Measurements from ENCODE around the gene CDC73.
"Not testable (repeated sequence)": the region's sequence is repeated elsewhere in the genome, so short reads cannot be mapped to it uniquely, and the experiment has no call there.

Gene CDC73

GRCh38 chr1:193275773-193276172 is 153.9 kb downstream of the CDC73 start:
- Mint-ChIP-seq H3K9me3 (peaks cover 47% of the 10 kb centered on the region), H3K4me3 (no peak overlapping the region), H3K27me3 (ENCODE audit: low read depth) (no peaks in the 10 kb centered on the region), H3K27ac (no peak overlapping the region), H3K4me1 (peaks cover 2% of the 10 kb centered on the region), H3K36me3 (ENCODE audit: low read depth) (peaks cover 48% of the 10 kb centered on the region)
- TF ChIP-seq CTCF (IDR thresholded peaks at IDR 0.05; ENCODE audit: unreplicated experiment in 3 of 3) = no peak

DNA sequence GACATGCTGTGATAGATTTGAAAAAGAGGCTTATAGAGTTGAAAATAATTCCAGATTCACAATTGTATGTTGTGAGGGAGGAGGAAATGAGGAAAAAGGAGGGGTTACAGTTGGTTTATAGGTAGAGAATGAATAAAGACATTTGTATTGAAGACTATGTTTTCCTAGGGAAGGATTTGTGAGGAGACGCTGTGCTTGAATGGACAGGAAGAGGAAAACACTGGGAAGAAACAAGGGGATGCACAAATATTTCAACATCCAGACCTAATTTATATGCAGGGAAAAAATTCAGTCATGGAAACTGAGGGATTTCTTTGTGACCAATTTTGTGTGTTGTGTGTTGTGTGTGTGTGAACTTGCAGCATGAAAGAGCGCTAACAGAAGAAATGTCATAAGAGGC is 157.1 kb downstream of the CDC73 start:
- TF ChIP-seq CTCF (IDR thresholded peaks at IDR 0.05; ENCODE audit: unreplicated experiment in 3 of 3) = no peak
- peaks cover 13% of the 10 kb centered on the region for H3K4me1 Mint-ChIP-seq
- no peaks in the 10 kb centered on the region for H3K27me3 Mint-ChIP-seq (ENCODE audit: low read depth)
- H3K36me3 Mint-ChIP-seq (ENCODE audit: low read depth) = peaks cover 18% of the 10 kb centered on the region
- H3K4me3 Mint-ChIP-seq = no peak overlapping the region
- peaks cover 16% of the 10 kb centered on the region for H3K9me3 Mint-ChIP-seq
- no peak overlapping the region for H3K27ac Mint-ChIP-seq

DNA sequence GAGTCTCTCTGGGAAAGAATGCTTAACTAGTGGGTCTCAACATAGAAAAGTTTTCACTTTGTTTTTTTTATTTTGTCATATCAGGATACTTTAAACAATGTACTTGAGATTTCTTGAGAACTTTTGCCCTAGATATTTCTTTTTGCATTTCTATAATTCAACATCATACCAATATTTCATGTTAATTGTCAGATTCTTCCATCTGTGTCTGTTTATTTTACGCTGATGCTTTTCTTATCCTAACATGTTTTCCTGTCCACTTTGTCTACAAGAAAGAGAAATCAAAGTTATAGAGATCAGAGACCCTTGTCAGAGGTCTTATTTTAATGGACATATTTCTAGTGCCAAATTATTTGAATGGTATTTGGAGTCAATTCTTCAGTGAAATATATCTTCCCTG is 160.1 kb downstream of the CDC73 start:
- H3K27me3 Mint-ChIP-seq (ENCODE audit: low read depth) = no peaks in the 10 kb centered on the region
- no peak for TF ChIP-seq CTCF (IDR thresholded peaks at IDR 0.05; ENCODE audit: unreplicated experiment in 3 of 3)
- no peaks in the 10 kb centered on the region for H3K36me3 Mint-ChIP-seq (ENCODE audit: low read depth)
- H3K4me1 Mint-ChIP-seq = peaks cover 13% of the 10 kb centered on the region
- H3K4me3 Mint-ChIP-seq = no peak overlapping the region
- H3K27ac Mint-ChIP-seq = peak overlapping the region in 1 of 3 experiments; percentile 31
- peaks cover 3% of the 10 kb centered on the region for H3K9me3 Mint-ChIP-seq

GRCh38 chr1:193283016-193283415 is 161.2 kb downstream of the CDC73 start:
- peaks cover 13% of the 10 kb centered on the region for H3K4me1 Mint-ChIP-seq
- no peaks in the 10 kb centered on the region for H3K36me3 Mint-ChIP-seq (ENCODE audit: low read depth)
- no peaks in the 10 kb centered on the region for H3K27me3 Mint-ChIP-seq (ENCODE audit: low read depth)
- no peak for TF ChIP-seq CTCF (IDR thresholded peaks at IDR 0.05; ENCODE audit: unreplicated experiment in 3 of 3)
- no peak overlapping the region for H3K4me3 Mint-ChIP-seq
- H3K27ac Mint-ChIP-seq = no peak overlapping the region
- peaks cover 3% of the 10 kb centered on the region for H3K9me3 Mint-ChIP-seq

DNA sequence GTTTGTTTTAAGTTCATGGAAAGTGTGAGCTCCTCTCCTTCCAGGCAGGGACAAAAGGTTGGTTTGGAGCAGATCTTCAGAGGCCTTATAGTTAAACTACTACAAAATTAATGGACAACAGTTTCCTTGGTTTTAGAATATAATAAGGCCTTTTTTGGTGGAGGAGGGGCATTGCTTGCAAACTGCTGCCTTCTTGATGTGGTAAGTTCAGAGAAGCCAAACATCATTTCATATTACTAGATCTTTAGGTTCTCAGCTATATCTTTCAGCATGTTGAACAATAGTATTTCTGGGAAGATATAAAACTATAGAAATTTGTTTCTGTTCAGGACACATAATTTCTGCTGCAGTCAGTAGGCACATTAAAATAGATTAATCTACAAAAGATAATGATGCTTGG is 162.4 kb downstream of the CDC73 start:
- no peak for TF ChIP-seq CTCF (IDR thresholded peaks at IDR 0.05; ENCODE audit: unreplicated experiment in 3 of 3)
- Mint-ChIP-seq H3K4me3 (no peak overlapping the region), H3K36me3 (ENCODE audit: low read depth) (no peaks in the 10 kb centered on the region), H3K27ac (peak overlapping the region in 1 of 3 experiments; percentile 37), H3K4me1 (peaks cover 13% of the 10 kb centered on the region), H3K9me3 (peaks cover 3% of the 10 kb centered on the region), H3K27me3 (ENCODE audit: low read depth) (no peaks in the 10 kb centered on the region)

DNA sequence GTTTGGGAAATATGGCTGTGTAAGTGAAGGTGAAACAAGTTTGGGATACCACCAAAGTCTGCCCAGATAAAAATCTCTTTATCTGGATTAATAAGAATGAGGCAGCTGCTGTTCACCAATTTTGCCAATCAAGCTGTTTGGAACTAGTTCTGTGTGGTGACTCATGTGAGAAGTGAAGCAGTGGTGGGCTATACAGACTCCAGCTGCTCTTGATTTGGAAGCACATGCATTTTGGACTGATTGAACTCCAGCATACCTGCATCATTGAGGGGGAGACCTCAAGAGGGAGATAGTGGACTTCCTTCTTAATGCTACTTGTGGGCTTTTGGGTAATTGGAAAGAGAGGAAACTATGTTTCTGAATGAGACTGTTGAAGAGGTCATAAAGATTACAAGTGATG is 163.8 kb downstream of the CDC73 start:
- Mint-ChIP-seq H3K27me3 (ENCODE audit: low read depth) (no peaks in the 10 kb centered on the region), H3K36me3 (ENCODE audit: low read depth) (no peaks in the 10 kb centered on the region), H3K27ac (no peak overlapping the region), H3K4me3 (no peak overlapping the region), H3K9me3 (peaks cover 3% of the 10 kb centered on the region), H3K4me1 (peaks cover 12% of the 10 kb centered on the region)
- no peak for TF ChIP-seq CTCF (IDR thresholded peaks at IDR 0.05; ENCODE audit: unreplicated experiment in 3 of 3)

- H3K27ac Mint-ChIP-seq, H3K4me1 Mint-ChIP-seq: not testable (repeated sequence)
Measured at GRCh38 chr1:193288548-193289080, 166.8 kb downstream of the CDC73 start.

More at GRCh38 chr1:193288548-193289080, 166.8 kb downstream of the CDC73 start:
- not testable (repeated sequence) for H3K9me3 Mint-ChIP-seq; H3K27me3 Mint-ChIP-seq (ENCODE audit: low read depth); H3K4me3 Mint-ChIP-seq; H3K36me3 Mint-ChIP-seq (ENCODE audit: low read depth)

All from nephron (organoid).